BLaER1 treated with 17β-estradiol and CSF1 and Interleukin-3, amounts not matched to agents 10 nM and 100 nM (cell line): ENCODE results near the gene KIAA0753.
"Not testable (repeated sequence)": the region's sequence is repeated elsewhere in the genome, so short reads cannot be mapped to it uniquely, and the experiment has no call there.

Experiments used
- H3K27ac ChIP-seq, 11 experiments: shearing (Covaris generic); formaldehyde crosslinking; 2 replicates each; pipeline ENCODE4 v1.8.1; 2022
- H3K27me3 ChIP-seq, 11 experiments: shearing (Covaris generic); formaldehyde crosslinking; 2 replicates each; pipeline ENCODE4 v1.8.1; 2022
- H3K36me3 ChIP-seq, 11 experiments: shearing (Covaris generic); formaldehyde crosslinking; 2 replicates each; pipeline ENCODE4 v1.8.1; 2022
- H3K4me1 ChIP-seq, 10 experiments: shearing (Covaris generic); formaldehyde crosslinking; 2 replicates each; pipeline ENCODE4 v1.8.1; 2022
- H3K4me2 ChIP-seq, 11 experiments: shearing (Covaris generic); formaldehyde crosslinking; 2 replicates each; pipeline ENCODE4 v1.8.1; 2022
- H3K4me3 ChIP-seq, 10 experiments: shearing (Covaris generic); formaldehyde crosslinking; 2 replicates each; pipeline ENCODE4 v1.8.1; 2022
- H3K9ac ChIP-seq, 11 experiments: shearing (Covaris generic); formaldehyde crosslinking; 2 replicates each; pipeline ENCODE4 v1.8.1; 2022
- H3K9me3 ChIP-seq, 11 experiments: shearing (Covaris generic); formaldehyde crosslinking; replicated peaks in 1 of 11; 2 replicates each; pipeline ENCODE4 v1.8.1; 2022
- H4K20me1 ChIP-seq, 11 experiments: shearing (Covaris generic); formaldehyde crosslinking; 2 replicates each; pipeline ENCODE4 v1.8.1; 2022
- Cebpa-rat ChIP-seq, 11 experiments: shearing (Covaris generic); IDR thresholded peaks; 2 replicates each; pipeline ENCODE4 v1.8.1; 2022

KIAA0753 gene

DNA sequence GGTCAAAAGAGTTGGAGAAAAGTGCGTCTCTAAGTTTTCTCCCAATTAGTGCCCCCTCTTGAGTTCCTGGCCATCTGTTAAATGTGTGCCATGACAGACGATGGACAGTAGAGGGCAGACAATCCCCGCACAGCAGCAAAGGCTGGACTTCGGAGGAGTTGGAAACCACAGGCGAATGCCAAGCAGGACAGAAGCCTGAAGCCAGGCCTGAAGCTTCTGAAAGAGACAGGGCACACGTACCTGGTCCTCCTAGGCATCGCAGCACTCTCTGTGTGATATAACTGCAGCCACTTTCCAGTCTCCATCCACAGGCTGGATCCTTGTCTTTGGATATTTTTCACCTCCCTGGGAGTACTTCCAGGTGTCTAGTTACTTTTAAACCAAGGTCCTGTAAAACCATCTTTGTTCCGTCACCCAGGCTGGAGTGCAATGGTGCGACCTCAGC lies 25.6 kb upstream of the KIAA0753 start:
- H3K4me1 ChIP-seq, result peaks cover 25 to 39% (median 36%) of the 10 kb centered on the region in 10 experiments
- no peak overlapping the region for H3K9ac ChIP-seq
- no peak for TF ChIP-seq Cebpa-rat (IDR thresholded peaks at IDR 0.05)
- peak overlapping the region in 8 of 11 experiments; percentile 7 to 71 (median 58); a peak in 11 of 22 replicates for H3K4me2 ChIP-seq
- no peaks in the 10 kb centered on the region for H3K36me3 ChIP-seq
- no peak overlapping the region for H3K4me3 ChIP-seq
- no peak overlapping the region for H3K27ac ChIP-seq
- H3K9me3 ChIP-seq, result no peaks in the 10 kb centered on the region
- H4K20me1 ChIP-seq, result peaks cover 0 to 16% (median 0%) of the 10 kb centered on the region in 11 experiments; a peak in 3 of 22 replicates
- H3K27me3 ChIP-seq, result peaks cover 0 to 23% (median 0%) of the 10 kb centered on the region in 11 experiments; a peak in 6 of 22 replicates

DNA sequence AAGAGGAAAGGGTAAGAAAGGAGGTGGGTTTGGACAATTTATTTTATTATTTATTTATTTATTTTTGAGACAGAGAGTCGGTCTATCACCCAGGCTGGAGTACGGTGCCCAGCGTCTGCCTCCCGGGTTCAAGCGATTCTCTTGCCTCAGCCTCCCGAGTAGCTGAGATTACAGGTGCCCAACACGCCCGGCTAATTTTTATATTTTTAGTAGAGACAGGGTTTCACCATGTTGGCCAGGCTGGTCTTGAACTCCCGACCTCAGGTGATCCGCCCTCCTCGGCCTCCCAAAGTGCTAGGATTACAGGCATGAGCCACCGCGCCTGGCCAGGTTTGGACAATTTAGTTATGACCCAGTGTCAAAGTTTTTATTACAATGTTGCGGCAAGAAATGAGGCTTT lies 22.7 kb upstream of the KIAA0753 start:
- H3K9me3 ChIP-seq, H3K27ac ChIP-seq, H3K36me3 ChIP-seq, H3K9ac ChIP-seq, H3K4me3 ChIP-seq: not testable (repeated sequence)
- Histone ChIP-seq H3K4me2 (peak overlapping the region in 1 of 11 experiments; percentile 92; a peak in 1 of 22 replicates), H3K27me3 (peaks cover 3 to 22% (median 9%) of the 10 kb centered on the region in 11 experiments), H3K4me1 (peaks cover 42 to 54% (median 51%) of the 10 kb centered on the region in 10 experiments), H4K20me1 (peaks cover 0 to 15% (median 0%) of the 10 kb centered on the region in 11 experiments; a peak in 3 of 22 replicates)

- Histone ChIP-seq H3K27me3 (peaks cover 19 to 27% (median 22%) of the 10 kb centered on the region in 11 experiments), H3K9me3 (no peaks in the 10 kb centered on the region), H3K9ac (peak overlapping the region in 7 of 11 experiments; percentile 32 to 57 (median 40); a peak in 14 of 22 replicates), H3K27ac (peak overlapping the region in 7 of 11 experiments; percentile 12 to 78 (median 52); a peak in 14 of 22 replicates), H4K20me1 (peaks cover 0 to 10% (median 0%) of the 10 kb centered on the region in 11 experiments; a peak in 3 of 22 replicates), H3K4me3 (peak overlapping the region in 6 of 10 experiments; percentile 26 to 55 (median 39); a peak in 8 of 20 replicates), H3K4me2 (peak overlapping the region; percentile 76 to 99 (median 92)), H3K36me3 (no peaks in the 10 kb centered on the region), H3K4me1 (peaks cover 27 to 50% (median 47%) of the 10 kb centered on the region in 10 experiments)
- TF ChIP-seq Cebpa-rat (IDR thresholded peaks at IDR 0.05), result no peak
Observed at GRCh38 chr17:6661464-6661848, 20.9 kb upstream of the KIAA0753 start.

GRCh38 chr17:6660805-6661463 lies 20.4 kb upstream of the KIAA0753 start:
- peak overlapping the region in 7 of 11 experiments; percentile 32 to 57 (median 45); a peak in 13 of 22 replicates for H3K9ac ChIP-seq
- H3K27me3 ChIP-seq, result peaks cover 23 to 32% (median 26%) of the 10 kb centered on the region in 11 experiments
- peak overlapping the region; percentile 76 to 99 (median 92) for H3K4me2 ChIP-seq
- peak overlapping the region in 6 of 10 experiments; percentile 31 to 55 (median 42); a peak in 10 of 20 replicates for H3K4me3 ChIP-seq
- H3K9me3 ChIP-seq, result no peaks in the 10 kb centered on the region
- H3K36me3 ChIP-seq, result no peaks in the 10 kb centered on the region
- TF ChIP-seq Cebpa-rat (IDR thresholded peaks at IDR 0.05), result no peak
- peaks cover 22 to 47% (median 43%) of the 10 kb centered on the region in 10 experiments for H3K4me1 ChIP-seq
- H3K27ac ChIP-seq, result peak overlapping the region in 8 of 11 experiments; percentile 42 to 78 (median 64); a peak in 16 of 22 replicates
- peaks cover 0 to 7% (median 0%) of the 10 kb centered on the region in 11 experiments; a peak in 3 of 22 replicates for H4K20me1 ChIP-seq

- H3K27me3 ChIP-seq, result peaks cover 31 to 40% (median 35%) of the 10 kb centered on the region in 11 experiments
- H3K36me3 ChIP-seq, result no peaks in the 10 kb centered on the region
- H3K9me3 ChIP-seq, result no peaks in the 10 kb centered on the region
- peaks cover 27 to 52% (median 49%) of the 10 kb centered on the region in 10 experiments for H3K4me1 ChIP-seq
- H4K20me1 ChIP-seq, result peaks cover 0 to 12% (median 1%) of the 10 kb centered on the region in 11 experiments; a peak in 9 of 22 replicates
- TF ChIP-seq Cebpa-rat (IDR thresholded peaks at IDR 0.05), result no peak
- H3K9ac ChIP-seq, result peak overlapping the region in 5 of 11 experiments; percentile 15 to 57 (median 30); a peak in 8 of 22 replicates
- peak overlapping the region in 9 of 11 experiments; percentile 0 to 78 (median 60); a peak in 17 of 22 replicates for H3K27ac ChIP-seq
- peak overlapping the region in 5 of 10 experiments; percentile 14 to 47 (median 23); a peak in 5 of 20 replicates for H3K4me3 ChIP-seq
- H3K4me2 ChIP-seq, result peak overlapping the region; percentile 76 to 99 (median 92)
Observed at GRCh38 chr17:6660101-6660500, 19.6 kb upstream of the KIAA0753 start.

GRCh38 chr17:6658411-6658810 lies 17.9 kb upstream of the KIAA0753 start:
- Histone ChIP-seq H3K4me1 (peaks cover 39 to 65% (median 58%) of the 10 kb centered on the region in 10 experiments), H4K20me1 (peaks cover 0 to 19% (median 8%) of the 10 kb centered on the region in 11 experiments; a peak in 10 of 22 replicates), H3K27me3 (peaks cover 48 to 57% (median 52%) of the 10 kb centered on the region in 11 experiments)
- H3K27ac ChIP-seq, H3K36me3 ChIP-seq, H3K9me3 ChIP-seq, H3K4me3 ChIP-seq, H3K9ac ChIP-seq, H3K4me2 ChIP-seq: not testable (repeated sequence)

- Histone ChIP-seq H4K20me1 (peaks cover 0 to 19% (median 8%) of the 10 kb centered on the region in 11 experiments; a peak in 10 of 22 replicates), H3K27me3 (peaks cover 53 to 64% (median 58%) of the 10 kb centered on the region in 11 experiments), H3K4me2 (peak overlapping the region; percentile 15 to 61 (median 42); a peak in 18 of 22 replicates), H3K4me3 (no peak overlapping the region), H3K27ac (no peak overlapping the region), H3K4me1 (peaks cover 46 to 70% (median 59%) of the 10 kb centered on the region in 10 experiments), H3K9me3 (no peaks in the 10 kb centered on the region), H3K9ac (no peak overlapping the region), H3K36me3 (no peaks in the 10 kb centered on the region)
- no peak for TF ChIP-seq Cebpa-rat (IDR thresholded peaks at IDR 0.05)
Observed at GRCh38 chr17:6657633-6658287, 17.2 kb upstream of the KIAA0753 start.

GRCh38 chr17:6656797-6657632 lies 16.5 kb upstream of the KIAA0753 start:
- not testable (repeated sequence) for H3K4me3 ChIP-seq, H3K9me3 ChIP-seq, H3K36me3 ChIP-seq, H3K27ac ChIP-seq, H3K9ac ChIP-seq
- Histone ChIP-seq H3K4me1 (peaks cover 53 to 70% (median 60%) of the 10 kb centered on the region in 10 experiments), H3K27me3 (peaks cover 53 to 71% (median 65%) of the 10 kb centered on the region in 11 experiments), H3K4me2 (peak overlapping the region; percentile 15 to 61 (median 42); a peak in 18 of 22 replicates), H4K20me1 (peaks cover 0 to 19% (median 8%) of the 10 kb centered on the region in 11 experiments; a peak in 10 of 22 replicates)

- Histone ChIP-seq H3K4me2 (peak overlapping the region in 9 of 11 experiments; percentile 51 to 77 (median 64); a peak in 7 of 22 replicates), H3K4me1 (peaks cover 47 to 63% (median 53%) of the 10 kb centered on the region in 10 experiments), H4K20me1 (peaks cover 0 to 12% (median 8%) of the 10 kb centered on the region in 11 experiments; a peak in 9 of 22 replicates), H3K27me3 (peaks cover 53 to 73% (median 68%) of the 10 kb centered on the region in 11 experiments), H3K4me3 (0 out of 20 replicates have a peak overlapping the region, but pooled peaks of 1 of the 10 experiments have one; percentile 26)
- H3K9me3 ChIP-seq, H3K27ac ChIP-seq, H3K9ac ChIP-seq, H3K36me3 ChIP-seq: not testable (repeated sequence)
Observed at GRCh38 chr17:6655732-6656361, 15.3 kb upstream of the KIAA0753 start.
